ENCODE results near the gene EPN2. TPM values are rescaled to one million over a fixed set of nuclear protein-coding genes. Genes with fewer than 3 reads are reported as not detected.

Gene EPN2
- polyA plus RNA-seq, 1 donor from 2014 or later: 37.8 TPM

GRCh38 chr17:19288453-19288852 is 51.3 kb downstream of the EPN2 start:
- H3K9ac ChIP-seq (ENCODE audit: low read length): no peak overlapping the region

DNA sequence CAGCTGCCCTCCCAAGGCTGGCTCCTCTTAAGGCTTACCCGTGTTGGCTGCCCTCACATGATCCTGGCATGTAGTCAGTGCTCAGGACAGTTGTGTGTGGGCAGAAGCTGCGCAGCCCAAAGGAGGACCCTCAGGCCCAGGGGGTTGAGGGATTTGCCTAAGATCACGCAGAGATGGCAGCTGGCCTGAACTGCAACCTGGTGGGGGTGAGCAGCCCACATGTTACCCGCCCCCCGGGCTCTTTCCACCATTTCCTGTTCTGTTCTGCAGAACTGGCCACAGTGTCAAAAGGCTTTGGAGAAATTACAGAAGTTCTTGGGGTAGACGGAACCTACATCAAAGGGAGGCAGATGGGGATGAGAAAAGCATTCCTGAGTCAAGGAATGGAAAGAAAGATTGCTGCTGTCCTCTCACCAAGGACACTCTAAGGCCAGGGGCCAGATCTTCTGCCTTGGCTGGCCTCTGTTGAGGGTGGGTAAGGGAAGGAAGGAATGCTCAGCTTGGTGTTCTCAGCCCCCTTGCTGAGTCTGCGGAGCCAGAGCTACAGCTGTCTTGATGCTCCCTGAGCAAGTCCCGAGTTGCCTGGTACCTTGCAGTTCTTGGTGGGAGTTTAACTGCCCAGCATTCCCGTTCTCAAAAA is 53.0 kb downstream of the EPN2 start:
- H3K27me3 ChIP-seq (ENCODE audit: insufficient read depth, low read depth, low read length): no peaks in the 10 kb centered on the region
- H3K9me2 ChIP-seq (ENCODE audit: insufficient read depth, low read length): no peaks in the 10 kb centered on the region
- no peak overlapping the region for H3K9ac ChIP-seq (ENCODE audit: low read length)
- no peaks in the 10 kb centered on the region for H3K9me3 ChIP-seq (ENCODE audit: low read length)
- no peak overlapping the region for H3K27ac ChIP-seq (ENCODE audit: low read length)
- H3K79me2 ChIP-seq (replicated peaks; ENCODE audit: insufficient read depth, low read length): no peaks in the 10 kb centered on the region
- H4K20me1 ChIP-seq (ENCODE audit: insufficient read depth): no peaks in the 10 kb centered on the region
- H3K4me2 ChIP-seq (ENCODE audit: low read length): no peak overlapping the region
- H3K4me3 ChIP-seq (ENCODE audit: low read length): no peak overlapping the region
- no peaks in the 10 kb centered on the region for H3F3A ChIP-seq (ENCODE audit: insufficient read depth, low read length, poor library complexity, severe bottlenecking)
- no peak for TF ChIP-seq RAD21 (conservative IDR thresholded peaks at IDR 0.05)
- H2AFZ ChIP-seq (ENCODE audit: low read depth, low read length): no peak overlapping the region
- H3K36me3 ChIP-seq (ENCODE audit: insufficient read depth, low read length): no peaks in the 10 kb centered on the region

More at GRCh38 chr17:19288453-19288852, 51.3 kb downstream of the EPN2 start:
- no peak overlapping the region for H3K27ac ChIP-seq (ENCODE audit: low read length)
- H3K9me2 ChIP-seq (ENCODE audit: insufficient read depth, low read length): no peaks in the 10 kb centered on the region
- H3K4me3 ChIP-seq (ENCODE audit: low read length): no peak overlapping the region
- no peak overlapping the region for H2AFZ ChIP-seq (ENCODE audit: low read depth, low read length)
- no peaks in the 10 kb centered on the region for H3F3A ChIP-seq (ENCODE audit: insufficient read depth, low read length, poor library complexity, severe bottlenecking)
- H4K20me1 ChIP-seq (ENCODE audit: insufficient read depth): no peaks in the 10 kb centered on the region
- H3K27me3 ChIP-seq (ENCODE audit: insufficient read depth, low read depth, low read length): no peaks in the 10 kb centered on the region
- H3K4me2 ChIP-seq (ENCODE audit: low read length): no peak overlapping the region
- TF ChIP-seq RAD21 (conservative IDR thresholded peaks at IDR 0.05) (no peak), EZH2 (IDR thresholded peaks at IDR 0.05; ENCODE audit: borderline replicate concordance, insufficient read depth, low read length, poor library complexity, severe bottlenecking) (no peak), POLR2AphosphoS5 (IDR thresholded peaks at IDR 0.05) (no peak), REST (IDR thresholded peaks at IDR 0.05; ENCODE audit: borderline replicate concordance) (no peak), MXI1 (conservative IDR thresholded peaks at IDR 0.05; ENCODE audit: poor library complexity, severe bottlenecking) (no peak), SMC3 (conservative IDR thresholded peaks at IDR 0.05; ENCODE audit: poor library complexity) (no peak)
- TF ChIP-seq, protein P1, sequence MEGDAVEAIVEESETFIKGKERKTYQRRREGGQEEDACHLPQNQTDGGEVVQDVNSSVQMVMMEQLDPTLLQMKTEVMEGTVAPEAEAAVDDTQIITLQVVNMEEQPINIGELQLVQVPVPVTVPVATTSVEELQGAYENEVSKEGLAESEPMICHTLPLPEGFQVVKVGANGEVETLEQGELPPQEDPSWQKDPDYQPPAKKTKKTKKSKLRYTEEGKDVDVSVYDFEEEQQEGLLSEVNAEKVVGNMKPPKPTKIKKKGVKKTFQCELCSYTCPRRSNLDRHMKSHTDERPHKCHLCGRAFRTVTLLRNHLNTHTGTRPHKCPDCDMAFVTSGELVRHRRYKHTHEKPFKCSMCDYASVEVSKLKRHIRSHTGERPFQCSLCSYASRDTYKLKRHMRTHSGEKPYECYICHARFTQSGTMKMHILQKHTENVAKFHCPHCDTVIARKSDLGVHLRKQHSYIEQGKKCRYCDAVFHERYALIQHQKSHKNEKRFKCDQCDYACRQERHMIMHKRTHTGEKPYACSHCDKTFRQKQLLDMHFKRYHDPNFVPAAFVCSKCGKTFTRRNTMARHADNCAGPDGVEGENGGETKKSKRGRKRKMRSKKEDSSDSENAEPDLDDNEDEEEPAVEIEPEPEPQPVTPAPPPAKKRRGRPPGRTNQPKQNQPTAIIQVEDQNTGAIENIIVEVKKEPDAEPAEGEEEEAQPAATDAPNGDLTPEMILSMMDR (IDR thresholded peaks at IDR 0.05; ENCODE audit: poor library complexity, severe bottlenecking): no peak
- no peaks in the 10 kb centered on the region for H3K36me3 ChIP-seq (ENCODE audit: insufficient read depth, low read length)
- H3K79me2 ChIP-seq (replicated peaks; ENCODE audit: insufficient read depth, low read length): no peaks in the 10 kb centered on the region
- no peaks in the 10 kb centered on the region for H3K9me3 ChIP-seq (ENCODE audit: low read length)
